RWPE2 (cell line): ENCODE results near the gene DPEP3.

Source experiments
- ATAC-seq: fragments of 200-7000 bp; cut with Tn5 transposase; 3 replicates; pipeline ENCODE4 v1.9.1; 2021; ENCODE audit warnings: low read depth
- DNase-seq: peaks from one replicate; pipeline ENCODE4 v3.0.0-alpha.2; 2020; ENCODE audit warnings: low spot score
- H3K27ac ChIP-seq: fragments of 450-650 bp; 2 replicates; pipeline ENCODE4 v1.5.1; 2017; ENCODE audit warnings: mild to moderate bottlenecking; ENCODE audit not compliant: poor library complexity, severe bottlenecking
- H3K27me3 ChIP-seq: fragments of 250-450 bp; sonication (Bioruptor Pico); 2 replicates; pipeline ENCODE4 v1.5.1; 2021; ENCODE audit warnings: mild to moderate bottlenecking, moderate library complexity; ENCODE audit not compliant: insufficient read depth, poor library complexity, severe bottlenecking
- H3K36me3 ChIP-seq: fragments of 250-450 bp; sonication (Bioruptor Pico); 2 replicates; pipeline ENCODE4 v1.5.1; 2020; ENCODE audit warnings: low read depth, mild to moderate bottlenecking, moderate library complexity
- H3K4me1 ChIP-seq: fragments of 250-450 bp; sonication (Bioruptor Pico); 2 replicates; pipeline ENCODE4 v1.5.1; 2021; ENCODE audit warnings: mild to moderate bottlenecking, moderate library complexity; ENCODE audit not compliant: insufficient read depth, poor library complexity, severe bottlenecking
- H3K4me3 ChIP-seq: fragments of 250-450 bp; sonication (Bioruptor Pico); 2 replicates; pipeline ENCODE4 v1.5.1; 2021; ENCODE audit warnings: mild to moderate bottlenecking, moderate library complexity; ENCODE audit not compliant: severe bottlenecking
- H3K9me3 ChIP-seq: fragments of 250-450 bp; sonication (Bioruptor Pico); 2 replicates; pipeline ENCODE4 v1.5.1; 2021; ENCODE audit warnings: mild to moderate bottlenecking, moderate library complexity; ENCODE audit not compliant: severe bottlenecking
- CTCF ChIP-seq: fragments of 450-650 bp; IDR thresholded peaks from one replicate; pipeline ENCODE4 v1.5.1; 2017; ENCODE audit warnings: mild to moderate bottlenecking, moderate library complexity; ENCODE audit not compliant: poor library complexity, severe bottlenecking

The DPEP3 gene

GRCh38 chr16:68009157-68009735 lies 28.9 kb upstream of the DPEP3 start:
- no peak for DNase-seq
- H3K36me3 ChIP-seq: no peaks in the 10 kb centered on the region
- H3K4me1 ChIP-seq: peaks cover 11% of the 10 kb centered on the region
- no peak overlapping the region for H3K27ac ChIP-seq
- H3K27me3 ChIP-seq: no peaks in the 10 kb centered on the region
- no peaks in the 10 kb centered on the region for H3K9me3 ChIP-seq
- no peak overlapping the region for H3K4me3 ChIP-seq
- no peak for ATAC-seq
- no peak for TF ChIP-seq CTCF

- H3K27ac ChIP-seq: peak overlapping the region; percentile 6
- peaks cover 6% of the 10 kb centered on the region for H3K4me1 ChIP-seq
- H3K27me3 ChIP-seq: no peaks in the 10 kb centered on the region
- no peak for DNase-seq
- no peak overlapping the region for H3K4me3 ChIP-seq
- no peaks in the 10 kb centered on the region for H3K36me3 ChIP-seq
- ATAC-seq: peak; percentile 86
- no peaks in the 10 kb centered on the region for H3K9me3 ChIP-seq
- no peak for TF ChIP-seq CTCF
Measured at GRCh38 chr16:68005786-68006286, 25.5 kb upstream of the DPEP3 start.

GRCh38 chr16:68005211-68005610 lies 24.9 kb upstream of the DPEP3 start:
- no peak for TF ChIP-seq CTCF
- ATAC-seq (no peak), DNase-seq (no peak)
- no peak overlapping the region for H3K4me3 ChIP-seq
- H3K27me3 ChIP-seq: no peaks in the 10 kb centered on the region
- no peaks in the 10 kb centered on the region for H3K9me3 ChIP-seq
- H3K27ac ChIP-seq: peak overlapping the region; percentile 6
- no peaks in the 10 kb centered on the region for H3K36me3 ChIP-seq
- H3K4me1 ChIP-seq: peaks cover 6% of the 10 kb centered on the region

- no peak for DNase-seq
Measured at GRCh38 chr16:68003031-68003430, 22.7 kb upstream of the DPEP3 start.

More at GRCh38 chr16:68003031-68003430, 22.7 kb upstream of the DPEP3 start:
- TF ChIP-seq CTCF: no peak
- Histone ChIP-seq H3K4me1 (peaks cover 6% of the 10 kb centered on the region), H3K27me3 (no peaks in the 10 kb centered on the region), H3K9me3 (no peaks in the 10 kb centered on the region), H3K4me3 (no peak overlapping the region), H3K27ac (no peak overlapping the region), H3K36me3 (no peaks in the 10 kb centered on the region)
- no peak for ATAC-seq
